Gastroesophageal sphincter (tissue), 3 donors: ENCODE data around the gene TNK2.

Experiments
- POLR2A ChIP-seq, 2 donors: fragments of 450-650 bp; IDR thresholded peaks; one replicate each; pipeline ENCODE4 v1.6.1; 2017; ENCODE audit warnings: antibody characterized with exemption in 2 of 2, mild to moderate bottlenecking in 2 of 2, moderate library complexity in 1 of 2
- TF ChIP-seq, protein P1 (sequence below), 4 experiments: fragments of 200-600 bp in 2 of 4; fragments of 450-650 bp in 2 of 4; sonication (generic) in 1 of 4; IDR thresholded peaks; one replicate each; pipeline ENCODE4 v1.5.1; 2017 to 2019; ENCODE audit warnings: antibody characterized with exemption in 4 of 4, mild to moderate bottlenecking in 2 of 4, moderate library complexity in 2 of 4

DNA sequence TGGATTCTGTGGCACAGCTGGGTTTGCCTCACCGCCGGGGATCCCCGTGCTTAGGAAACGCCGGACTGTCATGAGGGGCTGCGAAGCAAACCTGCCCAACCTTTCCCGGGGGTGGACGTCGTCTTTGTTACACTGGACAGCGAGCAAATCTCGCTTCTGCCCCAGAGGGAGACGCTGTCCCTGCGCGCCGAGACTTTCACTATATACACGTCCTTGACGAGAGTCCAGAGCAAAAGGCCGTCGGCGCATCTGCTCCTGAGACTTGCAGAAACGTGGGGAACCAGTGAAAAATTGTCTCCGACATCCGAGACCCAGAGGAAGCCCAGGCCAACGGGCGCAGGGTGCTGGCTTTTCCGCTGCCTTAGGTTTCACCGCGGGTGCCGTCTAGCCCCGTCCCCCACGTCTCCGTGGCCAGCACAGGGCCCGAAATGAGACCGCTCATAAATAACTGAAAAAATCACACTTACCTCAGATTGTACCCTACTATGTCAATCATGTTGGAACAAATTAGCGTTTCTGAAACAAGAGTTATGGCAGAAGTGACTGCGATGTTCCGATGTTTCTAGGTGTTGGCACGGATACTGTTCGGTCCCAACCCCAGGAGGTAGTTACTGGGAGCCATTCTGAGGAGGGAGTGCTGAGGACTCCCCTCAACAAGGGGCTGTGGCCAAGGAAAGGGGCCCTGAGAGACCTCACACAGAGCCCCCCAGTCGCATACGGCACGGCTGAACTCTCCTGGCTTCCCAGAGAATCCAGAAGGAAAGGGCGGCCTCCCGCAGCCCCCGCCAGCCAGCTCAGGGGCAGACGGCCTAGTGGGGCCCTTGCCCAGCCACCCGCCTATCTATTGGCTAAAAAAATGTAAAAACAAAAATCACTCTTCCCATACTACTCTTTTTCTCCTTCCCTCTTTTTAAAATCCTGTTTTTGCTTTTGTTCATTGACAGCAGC is 82.2 kb downstream of the TNK2 start:
- TF ChIP-seq, protein P1, sequence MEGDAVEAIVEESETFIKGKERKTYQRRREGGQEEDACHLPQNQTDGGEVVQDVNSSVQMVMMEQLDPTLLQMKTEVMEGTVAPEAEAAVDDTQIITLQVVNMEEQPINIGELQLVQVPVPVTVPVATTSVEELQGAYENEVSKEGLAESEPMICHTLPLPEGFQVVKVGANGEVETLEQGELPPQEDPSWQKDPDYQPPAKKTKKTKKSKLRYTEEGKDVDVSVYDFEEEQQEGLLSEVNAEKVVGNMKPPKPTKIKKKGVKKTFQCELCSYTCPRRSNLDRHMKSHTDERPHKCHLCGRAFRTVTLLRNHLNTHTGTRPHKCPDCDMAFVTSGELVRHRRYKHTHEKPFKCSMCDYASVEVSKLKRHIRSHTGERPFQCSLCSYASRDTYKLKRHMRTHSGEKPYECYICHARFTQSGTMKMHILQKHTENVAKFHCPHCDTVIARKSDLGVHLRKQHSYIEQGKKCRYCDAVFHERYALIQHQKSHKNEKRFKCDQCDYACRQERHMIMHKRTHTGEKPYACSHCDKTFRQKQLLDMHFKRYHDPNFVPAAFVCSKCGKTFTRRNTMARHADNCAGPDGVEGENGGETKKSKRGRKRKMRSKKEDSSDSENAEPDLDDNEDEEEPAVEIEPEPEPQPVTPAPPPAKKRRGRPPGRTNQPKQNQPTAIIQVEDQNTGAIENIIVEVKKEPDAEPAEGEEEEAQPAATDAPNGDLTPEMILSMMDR (IDR thresholded peaks at IDR 0.05) = no peak
- TF ChIP-seq POLR2A (IDR thresholded peaks at IDR 0.05) = no peak
